Ovary (tissue), 3 donors: Measurements from ENCODE around the gene ZMYM2.

ENCODE experiments used
- EP300 ChIP-seq: sonication (generic); formaldehyde crosslinking; IDR thresholded peaks from one replicate; pipeline ENCODE4 v1.6.1; 2017; ENCODE audit warnings: antibody characterized with exemption
- POLR2A ChIP-seq: fragments of 450-650 bp; IDR thresholded peaks from one replicate; pipeline ENCODE4 v1.6.1; 2017; ENCODE audit warnings: antibody characterized with exemption, mild to moderate bottlenecking, moderate library complexity
- TF ChIP-seq, protein P1 (sequence below), 3 donors: fragments of 450-650 bp in 2 of 3; fragments of 200-600 bp in 1 of 3; IDR thresholded peaks; one replicate each; pipeline versions ENCODE4 v1.5.1 to v1.8.0; 2016 to 2022; ENCODE audit warnings: antibody characterized with exemption in 3 of 3, mild to moderate bottlenecking in 1 of 3
- donor health status: DM: no; HTN: no; CAD: no.

DNA sequence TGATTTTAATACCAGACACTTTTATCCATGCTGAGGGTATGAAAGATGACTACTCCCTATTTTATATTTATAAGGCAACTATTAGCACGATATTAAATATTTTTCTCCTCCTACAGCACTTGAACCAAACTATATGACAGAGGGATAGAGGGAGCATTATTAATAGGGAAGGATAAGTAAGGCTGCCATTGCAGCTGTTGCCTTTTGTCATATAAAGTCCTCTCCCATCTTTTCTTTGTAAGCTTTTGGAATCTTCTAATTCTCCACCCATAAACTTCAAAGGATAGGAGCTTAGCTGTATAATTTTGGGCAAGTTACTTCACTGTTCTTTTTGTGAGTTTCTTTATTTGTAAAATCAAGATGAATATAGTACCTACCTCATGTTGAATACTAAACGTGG is 95.4 kb downstream of the ZMYM2 start:
- no peak for TF ChIP-seq POLR2A
- TF ChIP-seq, protein P1, sequence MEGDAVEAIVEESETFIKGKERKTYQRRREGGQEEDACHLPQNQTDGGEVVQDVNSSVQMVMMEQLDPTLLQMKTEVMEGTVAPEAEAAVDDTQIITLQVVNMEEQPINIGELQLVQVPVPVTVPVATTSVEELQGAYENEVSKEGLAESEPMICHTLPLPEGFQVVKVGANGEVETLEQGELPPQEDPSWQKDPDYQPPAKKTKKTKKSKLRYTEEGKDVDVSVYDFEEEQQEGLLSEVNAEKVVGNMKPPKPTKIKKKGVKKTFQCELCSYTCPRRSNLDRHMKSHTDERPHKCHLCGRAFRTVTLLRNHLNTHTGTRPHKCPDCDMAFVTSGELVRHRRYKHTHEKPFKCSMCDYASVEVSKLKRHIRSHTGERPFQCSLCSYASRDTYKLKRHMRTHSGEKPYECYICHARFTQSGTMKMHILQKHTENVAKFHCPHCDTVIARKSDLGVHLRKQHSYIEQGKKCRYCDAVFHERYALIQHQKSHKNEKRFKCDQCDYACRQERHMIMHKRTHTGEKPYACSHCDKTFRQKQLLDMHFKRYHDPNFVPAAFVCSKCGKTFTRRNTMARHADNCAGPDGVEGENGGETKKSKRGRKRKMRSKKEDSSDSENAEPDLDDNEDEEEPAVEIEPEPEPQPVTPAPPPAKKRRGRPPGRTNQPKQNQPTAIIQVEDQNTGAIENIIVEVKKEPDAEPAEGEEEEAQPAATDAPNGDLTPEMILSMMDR (IDR thresholded peaks at IDR 0.05), result no peak
- TF ChIP-seq EP300, result no peak
